ENCODE results near the gene FGD5. TPM values are rescaled to one million over a fixed set of nuclear protein-coding genes. Genes with fewer than 3 reads are reported as not detected.
"Not testable (repeated sequence)": the region's sequence is repeated elsewhere in the genome, so short reads cannot be mapped to it uniquely, and the experiment has no call there.

FGD5 gene
- polyA plus RNA-seq, 1 donor, result 18.2 TPM

- no peak for DNase-seq (ENCODE audit: low read depth)
These were observed 12.0 kb upstream of the FGD5 start for GRCh38 chr3:14806641-14807263.

- no peak for DNase-seq (ENCODE audit: low read depth)
These were observed 10.7 kb upstream of the FGD5 start for GRCh38 chr3:14808025-14808424.

- no peak for DNase-seq (ENCODE audit: low read depth)
These were observed 10.1 kb upstream of the FGD5 start for GRCh38 chr3:14808502-14809266.

GRCh38 chr3:14809611-14810010 is 9.2 kb upstream of the FGD5 start:
- DNase-seq (ENCODE audit: low read depth), result not testable (repeated sequence)

GRCh38 chr3:14810070-14810791 is 8.5 kb upstream of the FGD5 start:
- DNase-seq (ENCODE audit: low read depth), result no peak

GRCh38 chr3:14810801-14811661 is 7.7 kb upstream of the FGD5 start:
- no peak for DNase-seq (ENCODE audit: low read depth)

- DNase-seq (ENCODE audit: low read depth), result no peak
These were observed 7.1 kb upstream of the FGD5 start for GRCh38 chr3:14811684-14812083.

- DNase-seq (ENCODE audit: low read depth), result no peak
These were observed 6.5 kb upstream of the FGD5 start for GRCh38 chr3:14812196-14812790.

GRCh38 chr3:14814411-14814871 is 4.3 kb upstream of the FGD5 start:
- DNase-seq (ENCODE audit: low read depth), result no peak

GRCh38 chr3:14816359-14816758 is 2.4 kb upstream of the FGD5 start:
- no peak for DNase-seq (ENCODE audit: low read depth)

- no peak for DNase-seq (ENCODE audit: low read depth)
These were observed 909 bp downstream of the FGD5 start for GRCh38 chr3:14819671-14820070.

- no peak for DNase-seq (ENCODE audit: low read depth)
These were observed 1.4 kb downstream of the FGD5 start for GRCh38 chr3:14820156-14820555.

- no peak for DNase-seq (ENCODE audit: low read depth)
These were observed 2.4 kb downstream of the FGD5 start for GRCh38 chr3:14821151-14821550.

GRCh38 chr3:14822134-14822533 is 3.4 kb downstream of the FGD5 start:
- no peak for DNase-seq (ENCODE audit: low read depth)

GRCh38 chr3:14822670-14823390 is 4.1 kb downstream of the FGD5 start:
- DNase-seq (ENCODE audit: low read depth), result no peak

GRCh38 chr3:14823393-14823792 is 4.6 kb downstream of the FGD5 start:
- no peak for DNase-seq (ENCODE audit: low read depth)

GRCh38 chr3:14823910-14824629 is 5.3 kb downstream of the FGD5 start:
- DNase-seq (ENCODE audit: low read depth), result no peak

- DNase-seq (ENCODE audit: low read depth), result no peak
These were observed 5.9 kb downstream of the FGD5 start for GRCh38 chr3:14824646-14825045.

- DNase-seq (ENCODE audit: low read depth), result no peak
These were observed 7.3 kb downstream of the FGD5 start for GRCh38 chr3:14826069-14826468.

GRCh38 chr3:14827776-14828175 is 9.0 kb downstream of the FGD5 start:
- DNase-seq (ENCODE audit: low read depth), result no peak

Measured in forelimb muscle (tissue), 1 donor.